PC-9 (cell line): ENCODE measurements around the gene CTNNBL1. TPM values are rescaled to one million over a fixed set of nuclear protein-coding genes. Genes with fewer than 3 reads are reported as not detected.

Experiments
- BruUV-seq: library from RNA; stranded (reverse); fragments of 400-500 nt; replicated peaks from 2 replicates; lab custom pipeline; 2021; lab: Mats Ljungman, UMichigan
- CTCF ChIA-PET: fragments of 300-600 bp; sonication (Branson Sonifier 250); formaldehyde crosslinking; loops from one replicate; lab custom pipeline; 2022; ENCODE audit warnings: antibody characterized with exemption; lab: Charles Lee
- POLR2A ChIA-PET: fragments of 300-600 bp; sonication (Branson Sonifier 250); formaldehyde crosslinking; loops from one replicate; lab custom pipeline; 2022; ENCODE audit warnings: antibody characterized with exemption; ENCODE audit not compliant: unreplicated experiment; lab: Charles Lee
- DNase-seq, 2 experiments: peaks; one replicate each; pipeline versions ENCODE4 v3.0.0 to v3.0.0-alpha.2; 2015 to 2022; ENCODE audit warnings: mixed read lengths in 1 of 2
- H2AFZ ChIP-seq: fragments of 200-600 bp; sonication (generic); 2 replicates; pipeline ENCODE4 v1.8.1; 2017; ENCODE audit warnings: antibody characterized with exemption
- H3F3A ChIP-seq: fragments of 200-600 bp; sonication (generic); 2 replicates; pipeline ENCODE4 v1.8.1; 2017; ENCODE audit warnings: antibody characterized with exemption, mild to moderate bottlenecking, low read depth; ENCODE audit not compliant: insufficient read depth
- H3K27ac ChIP-seq: fragments of 200-600 bp; sonication (generic); 2 replicates; pipeline ENCODE4 v1.6.1; 2016; ENCODE audit warnings: mixed run types
- H3K27me3 ChIP-seq: fragments of 200-600 bp; sonication (generic); 2 replicates; pipeline ENCODE4 v1.6.1; 2016; ENCODE audit warnings: low read depth, mixed run types; ENCODE audit not compliant: insufficient read depth
- H3K36me3 ChIP-seq: fragments of 200-600 bp; sonication (generic); 2 replicates; pipeline ENCODE4 v1.6.1; 2016; ENCODE audit warnings: low read depth, mixed run types
- H3K4me1 ChIP-seq: fragments of 200-600 bp; sonication (generic); replicated peaks from 2 replicates; pipeline ENCODE4 v1.6.1; 2016; ENCODE audit warnings: mixed run types; ENCODE audit not compliant: insufficient read depth
- H3K4me2 ChIP-seq: fragments of 200-600 bp; sonication (generic); 2 replicates; pipeline ENCODE4 v1.6.1; 2017; ENCODE audit warnings: mixed run types
- H3K4me3 ChIP-seq: fragments of 200-600 bp; sonication (generic); 2 replicates; pipeline ENCODE4 v1.6.1; 2016; ENCODE audit warnings: mixed run types
- H3K79me2 ChIP-seq: fragments of 200-600 bp; sonication (generic); 2 replicates; pipeline ENCODE4 v1.6.1; 2017; ENCODE audit warnings: low read depth, mixed run types
- H3K9me2 ChIP-seq: fragments of 200-600 bp; sonication (generic); 2 replicates; pipeline ENCODE4 v1.8.1; 2017; ENCODE audit warnings: mild to moderate bottlenecking; ENCODE audit not compliant: insufficient read depth
- H3K9me3 ChIP-seq: fragments of 200-600 bp; sonication (generic); 2 replicates; pipeline ENCODE4 v1.8.1; 2016; ENCODE audit warnings: low read depth; ENCODE audit not compliant: insufficient read depth
- H4K20me1 ChIP-seq: fragments of 200-600 bp; sonication (generic); 2 replicates; pipeline ENCODE4 v1.8.1; 2017; ENCODE audit not compliant: insufficient read depth
- CTCF ChIP-seq: fragments of 200-600 bp; sonication (generic); conservative IDR thresholded peaks from 2 replicates; pipeline ENCODE4 v1.6.1; 2017; ENCODE audit warnings: mixed run types, antibody characterized with exemption, mild to moderate bottlenecking, moderate library complexity
- EZH2 ChIP-seq: fragments of 200-600 bp; sonication (generic); IDR thresholded peaks from 2 replicates; pipeline ENCODE4 v1.8.0; 2017; ENCODE audit warnings: antibody characterized with exemption, low read depth
- intact Hi-C: fragments of 100-400 bp; cut with micrococcal nuclease; formaldehyde crosslinking; loops from one replicate; pipeline ENCODE4 v1.10.0; 2022; ENCODE audit not compliant: unreplicated experiment
- total RNA-seq: library from RNA; stranded (reverse); gene quantifications from 2 replicates; pipeline ENCODE4 v1.2.3, GENCODE V29; 2021

Gene CTNNBL1
- total RNA-seq, 1 experiment from 2014 or later: 83.5 TPM

DNA sequence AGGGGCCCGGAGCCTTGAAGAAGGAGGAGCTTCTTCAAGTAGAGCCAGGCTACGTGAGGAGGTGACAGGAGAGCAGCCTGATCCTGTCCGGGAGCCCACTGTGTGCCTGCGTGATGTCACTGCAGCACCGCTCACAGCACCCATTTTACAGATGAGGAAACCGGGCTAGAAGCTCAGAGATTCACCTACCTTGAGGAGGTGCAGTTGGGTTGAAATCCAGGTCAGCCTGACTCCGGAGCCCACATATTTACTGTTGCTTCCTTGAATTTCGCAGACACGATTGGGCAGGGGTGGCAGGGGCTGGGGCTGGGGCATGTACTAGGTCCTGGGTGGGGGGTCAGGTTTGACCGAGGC is 221.6 kb downstream of the CTNNBL1 start:
- no peak overlapping the region for H3K4me3 ChIP-seq
- ChIA-PET CTCF (no interaction called here), POLR2A (no interaction called here)
- H4K20me1 ChIP-seq: no peaks in the 10 kb centered on the region
- TF ChIP-seq EZH2 (no peak), CTCF (no peak)
- no peak overlapping the region for H3K27ac ChIP-seq
- peaks cover 45% of the 10 kb centered on the region for H3K27me3 ChIP-seq
- intact Hi-C loops: no loop called here
- no peak for DNase-seq
- H3F3A ChIP-seq: no peaks in the 10 kb centered on the region
- no peaks in the 10 kb centered on the region for H3K9me2 ChIP-seq
- H2AFZ ChIP-seq: no peak overlapping the region
- no peaks in the 10 kb centered on the region for H3K9me3 ChIP-seq
- H3K4me2 ChIP-seq: no peak overlapping the region
- H3K79me2 ChIP-seq: no peaks in the 10 kb centered on the region
- no TSS peak for BruUV-seq
- H3K4me1 ChIP-seq: no peaks in the 10 kb centered on the region
- H3K36me3 ChIP-seq: no peaks in the 10 kb centered on the region

- no peaks in the 10 kb centered on the region for H4K20me1 ChIP-seq
- no peak for TF ChIP-seq EZH2
- TF ChIP-seq CTCF: no peak
- no peak overlapping the region for H3K27ac ChIP-seq
- H3K36me3 ChIP-seq: no peaks in the 10 kb centered on the region
- H3K9me3 ChIP-seq: no peaks in the 10 kb centered on the region
- no peak for DNase-seq
- no peaks in the 10 kb centered on the region for H3K79me2 ChIP-seq
- H3K4me2 ChIP-seq: no peak overlapping the region
- H3K9me2 ChIP-seq: no peaks in the 10 kb centered on the region
- peaks cover 45% of the 10 kb centered on the region for H3K27me3 ChIP-seq
- no peaks in the 10 kb centered on the region for H3K4me1 ChIP-seq
- no peaks in the 10 kb centered on the region for H3F3A ChIP-seq
- BruUV-seq: no TSS peak
- intact Hi-C loops: no loop called here
- ChIA-PET CTCF (no interaction called here), POLR2A (no interaction called here)
- H3K4me3 ChIP-seq: no peak overlapping the region
- no peak overlapping the region for H2AFZ ChIP-seq
Observed at GRCh38 chr20:37915800-37916570, 222.2 kb downstream of the CTNNBL1 start.

DNA sequence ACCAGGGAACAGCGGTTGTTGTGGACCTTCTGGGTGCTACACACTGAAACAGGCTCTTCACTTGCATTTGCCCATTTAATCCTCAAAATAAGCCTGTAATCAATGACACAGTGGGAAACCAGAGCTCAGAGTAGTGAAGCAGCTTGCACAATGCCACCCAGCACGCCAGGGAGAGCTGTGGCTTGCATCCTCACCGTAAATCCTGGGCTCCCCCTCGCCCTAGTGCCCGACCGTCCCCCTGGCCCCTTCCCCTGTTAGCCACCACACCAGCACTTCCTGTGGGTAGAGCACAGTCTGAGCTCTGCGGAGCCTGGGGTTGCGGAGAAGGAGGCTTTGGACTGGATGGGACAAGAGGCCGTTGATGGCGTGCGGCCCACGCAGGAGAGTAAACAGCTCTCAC is 223.6 kb downstream of the CTNNBL1 start:
- no peak for DNase-seq
- BruUV-seq: no TSS peak
- H3K27me3 ChIP-seq: peaks cover 43% of the 10 kb centered on the region
- TF ChIP-seq CTCF (no peak), EZH2 (no peak)
- no peak overlapping the region for H3K4me2 ChIP-seq
- no peaks in the 10 kb centered on the region for H3F3A ChIP-seq
- H3K79me2 ChIP-seq: no peaks in the 10 kb centered on the region
- intact Hi-C loops: no loop called here
- no peaks in the 10 kb centered on the region for H3K36me3 ChIP-seq
- 0 out of 2 replicates have a peak, but pooled peaks cover 4% of the 10 kb centered on the region for H4K20me1 ChIP-seq
- CTCF ChIA-PET: no interaction called here
- no peak overlapping the region for H3K27ac ChIP-seq
- no peaks in the 10 kb centered on the region for H3K9me3 ChIP-seq
- no peak overlapping the region for H3K4me3 ChIP-seq
- POLR2A ChIA-PET: no interaction called here
- H3K4me1 ChIP-seq: no peaks in the 10 kb centered on the region
- no peaks in the 10 kb centered on the region for H3K9me2 ChIP-seq
- no peak overlapping the region for H2AFZ ChIP-seq
